Activated CD8-positive, alpha-beta memory T cell treated with anti-CD3 and anti-CD28 coated beads for 4 hours (primary cell): ENCODE data around the gene IGFBP3.

ENCODE experiments used
- DNase-seq, 2 donors: peaks; one replicate each; pipeline ENCODE4 v3.0.0-alpha.2; 2020; ENCODE audit warnings: low read depth in 2 of 2

IGFBP3 gene

GRCh38 chr7:45872116-45873034 lies 48.7 kb downstream of the IGFBP3 start:
- DNase-seq: no peak

- no peak for DNase-seq
These were observed 51.6 kb downstream of the IGFBP3 start for GRCh38 chr7:45869426-45869825.

DNA sequence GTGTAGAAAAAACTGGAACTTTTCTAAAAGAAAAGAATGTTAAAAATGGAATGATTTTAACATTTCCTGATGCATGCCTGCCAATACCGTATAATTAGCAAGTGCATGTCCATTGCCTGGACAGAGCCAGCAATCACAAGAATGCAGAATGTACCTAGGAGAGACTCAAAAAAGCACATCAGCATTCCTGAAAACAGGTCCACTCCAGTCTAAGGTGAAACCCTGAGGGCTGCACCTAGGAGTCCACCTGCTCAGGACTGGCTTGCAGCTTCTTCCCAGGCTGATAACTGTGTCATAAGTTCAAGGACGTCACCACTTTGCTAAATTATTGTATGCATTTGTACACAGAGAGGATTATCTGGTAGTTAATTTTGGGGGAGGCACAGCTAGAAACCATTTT lies 53.6 kb downstream of the IGFBP3 start:
- no peak for DNase-seq

DNA sequence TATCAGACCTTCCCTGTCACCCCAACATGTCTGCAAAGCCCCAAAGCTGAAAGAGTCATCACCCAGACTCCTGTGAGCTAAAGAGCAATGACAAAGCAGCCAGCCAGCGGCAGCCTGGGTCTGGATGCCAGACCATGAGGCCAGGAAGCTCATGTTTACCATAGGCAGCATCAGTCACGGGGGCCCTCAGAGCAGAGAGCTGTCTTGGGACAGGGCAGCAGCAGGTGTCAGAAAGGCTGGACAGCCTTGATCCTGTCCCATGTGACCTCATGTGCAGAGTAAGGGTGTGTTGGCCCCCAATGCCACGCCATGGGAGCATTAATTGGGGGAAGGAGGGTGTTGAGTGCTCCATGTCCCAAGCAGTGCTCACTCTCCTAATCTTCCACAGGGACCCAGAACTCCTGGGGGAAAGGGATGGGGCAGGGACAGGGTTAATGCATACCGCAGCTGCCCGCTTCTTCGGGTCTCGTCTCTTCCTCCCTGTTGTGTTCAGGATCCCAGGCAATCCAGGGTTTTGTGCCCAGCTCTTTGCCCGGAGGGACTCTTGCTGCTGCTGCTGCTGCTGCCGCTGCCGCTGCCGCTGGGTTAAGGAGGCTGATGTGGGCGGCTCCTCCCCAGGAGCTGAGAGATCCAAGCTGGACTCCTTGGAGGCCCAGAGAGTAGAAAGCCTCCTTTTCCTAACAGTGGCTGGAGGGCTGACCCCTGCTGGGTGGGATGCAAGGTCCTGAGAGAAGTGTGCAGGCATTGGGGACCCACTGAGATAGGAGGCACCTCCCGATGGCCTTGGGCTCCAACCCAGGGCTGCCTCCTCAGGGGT lies 55.3 kb downstream of the IGFBP3 start:
- no peak for DNase-seq

- no peak for DNase-seq
These were observed 57.4 kb downstream of the IGFBP3 start for GRCh38 chr7:45863715-45864114.
